T-helper 17 cell (primary cell): Measurements from ENCODE around the gene SCYL2. TPM values are rescaled to one million over a fixed set of nuclear protein-coding genes. Genes with fewer than 3 reads are reported as not detected.
"Not testable (repeated sequence)": the region's sequence is repeated elsewhere in the genome, so short reads cannot be mapped to it uniquely, and the experiment has no call there.

ENCODE experiments used
- ATAC-seq: fragments of 150-1000 bp; cut with Tn5 transposase; 2 replicates; pipeline ENCODE4 v1.10.0; 2021; ENCODE audit warnings: mild to moderate bottlenecking, moderate library complexity
- DNase-seq, 3 donors: peaks; one replicate each; pipeline versions ENCODE4 v3.0.0 to v3.0.0-alpha.2; 2020 to 2021
- H3K9me3 ChIP-seq: one replicate; pipeline ENCODE4 v1.7.0; 2013; ENCODE audit warnings: low read length, mild to moderate bottlenecking; ENCODE audit not compliant: control insufficient read depth, poor library complexity, severe bottlenecking
- H3K27ac Mint-ChIP-seq: one replicate; pipeline ENCODE4 v1.8.0; 2022; ENCODE audit warnings: mild to moderate bottlenecking, moderate library complexity, mixed read lengths
- H3K27me3 Mint-ChIP-seq: one replicate; pipeline ENCODE4 v1.8.0; 2022; ENCODE audit warnings: mixed read lengths
- H3K36me3 Mint-ChIP-seq: one replicate; pipeline ENCODE4 v1.8.0; 2022; ENCODE audit warnings: low read depth, mixed read lengths
- H3K4me1 Mint-ChIP-seq: one replicate; pipeline ENCODE4 v1.8.0; 2022; ENCODE audit warnings: mild to moderate bottlenecking, mixed read lengths
- H3K4me3 Mint-ChIP-seq: one replicate; pipeline ENCODE4 v1.8.0; 2022; ENCODE audit warnings: mild to moderate bottlenecking, moderate library complexity, mixed read lengths
- total RNA-seq, 4 donors: library from RNA in 2 of 4; stranded (reverse) in 2 of 4; gene quantifications; one replicate each; pipeline ENCODE4 v1.2.3 and lab custom pipeline; 2022 to 2026

The SCYL2 gene, protein sequence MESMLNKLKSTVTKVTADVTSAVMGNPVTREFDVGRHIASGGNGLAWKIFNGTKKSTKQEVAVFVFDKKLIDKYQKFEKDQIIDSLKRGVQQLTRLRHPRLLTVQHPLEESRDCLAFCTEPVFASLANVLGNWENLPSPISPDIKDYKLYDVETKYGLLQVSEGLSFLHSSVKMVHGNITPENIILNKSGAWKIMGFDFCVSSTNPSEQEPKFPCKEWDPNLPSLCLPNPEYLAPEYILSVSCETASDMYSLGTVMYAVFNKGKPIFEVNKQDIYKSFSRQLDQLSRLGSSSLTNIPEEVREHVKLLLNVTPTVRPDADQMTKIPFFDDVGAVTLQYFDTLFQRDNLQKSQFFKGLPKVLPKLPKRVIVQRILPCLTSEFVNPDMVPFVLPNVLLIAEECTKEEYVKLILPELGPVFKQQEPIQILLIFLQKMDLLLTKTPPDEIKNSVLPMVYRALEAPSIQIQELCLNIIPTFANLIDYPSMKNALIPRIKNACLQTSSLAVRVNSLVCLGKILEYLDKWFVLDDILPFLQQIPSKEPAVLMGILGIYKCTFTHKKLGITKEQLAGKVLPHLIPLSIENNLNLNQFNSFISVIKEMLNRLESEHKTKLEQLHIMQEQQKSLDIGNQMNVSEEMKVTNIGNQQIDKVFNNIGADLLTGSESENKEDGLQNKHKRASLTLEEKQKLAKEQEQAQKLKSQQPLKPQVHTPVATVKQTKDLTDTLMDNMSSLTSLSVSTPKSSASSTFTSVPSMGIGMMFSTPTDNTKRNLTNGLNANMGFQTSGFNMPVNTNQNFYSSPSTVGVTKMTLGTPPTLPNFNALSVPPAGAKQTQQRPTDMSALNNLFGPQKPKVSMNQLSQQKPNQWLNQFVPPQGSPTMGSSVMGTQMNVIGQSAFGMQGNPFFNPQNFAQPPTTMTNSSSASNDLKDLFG
- total RNA-seq: 10 to 100 TPM; 30.2 to 40.9 TPM
- 69.4 to 72.7 reads per million in 2 donors for total RNA-seq (lab: John Stamatoyannopoulos, UW)

DNA sequence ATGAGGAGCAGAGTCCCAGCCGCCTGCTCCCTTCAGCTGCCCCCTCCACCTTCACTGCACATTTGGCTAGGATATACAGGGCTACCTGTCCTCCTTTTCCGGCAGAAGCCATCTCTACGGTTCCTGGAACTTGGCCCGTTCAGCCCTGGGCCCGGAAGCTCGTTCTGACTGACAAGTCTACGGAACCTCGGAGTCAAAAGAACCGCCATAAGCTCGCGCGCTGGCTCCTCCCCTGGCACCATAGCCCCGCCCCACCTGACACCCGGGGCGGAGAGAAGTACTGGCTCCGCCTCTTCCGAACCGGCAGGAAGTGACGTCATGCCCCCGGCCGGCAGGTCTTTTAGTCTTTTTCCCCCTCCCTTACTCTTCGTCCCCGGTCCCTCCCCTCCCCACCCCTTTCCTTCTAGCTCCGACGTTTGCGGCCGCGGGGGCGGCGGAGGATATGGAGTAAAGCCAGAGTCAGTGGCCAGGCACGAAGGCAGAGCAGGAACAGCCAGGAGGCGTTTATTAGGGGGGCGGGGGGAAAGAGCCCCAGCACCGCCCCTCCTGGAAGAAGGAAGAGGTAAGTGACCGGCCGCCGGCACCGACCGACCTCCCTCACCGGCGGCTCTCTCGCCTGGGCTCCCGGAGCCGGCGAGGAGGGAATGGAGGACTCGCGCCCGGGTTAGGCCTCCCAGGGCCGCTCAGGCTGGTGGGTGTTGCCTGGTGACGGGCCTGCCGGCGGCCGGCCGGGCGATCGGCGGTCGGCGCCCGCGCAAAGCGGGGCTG is at the start of gene SCYL2, which contains the start of gene DEPDC4:
TSS of gene SCYL2 (plus strand) at position 343 of the 768 bp plus-strand sequence. CDS start 15,794 bp downstream, outside the sequence.
TSS of gene DEPDC4 (minus strand) at position 245 of the 768 bp plus-strand sequence. CDS start at position 242, 3 bp downstream.
- H3K9me3 ChIP-seq: no peaks in the 10 kb centered on the region
- Mint-ChIP-seq H3K27me3 (no peaks in the 10 kb centered on the region), H3K36me3 (peaks cover 3% of the 10 kb centered on the region), H3K27ac (peak within 1 kb of the TSS; percentile 96), H3K4me1 (peaks cover 28% of the 10 kb centered on the region), H3K4me3 (peak within 1 kb of the TSS; percentile 99)
- ATAC-seq (peak; percentile 94), DNase-seq (peak; percentile 89 to 90 (median 89))

DNA sequence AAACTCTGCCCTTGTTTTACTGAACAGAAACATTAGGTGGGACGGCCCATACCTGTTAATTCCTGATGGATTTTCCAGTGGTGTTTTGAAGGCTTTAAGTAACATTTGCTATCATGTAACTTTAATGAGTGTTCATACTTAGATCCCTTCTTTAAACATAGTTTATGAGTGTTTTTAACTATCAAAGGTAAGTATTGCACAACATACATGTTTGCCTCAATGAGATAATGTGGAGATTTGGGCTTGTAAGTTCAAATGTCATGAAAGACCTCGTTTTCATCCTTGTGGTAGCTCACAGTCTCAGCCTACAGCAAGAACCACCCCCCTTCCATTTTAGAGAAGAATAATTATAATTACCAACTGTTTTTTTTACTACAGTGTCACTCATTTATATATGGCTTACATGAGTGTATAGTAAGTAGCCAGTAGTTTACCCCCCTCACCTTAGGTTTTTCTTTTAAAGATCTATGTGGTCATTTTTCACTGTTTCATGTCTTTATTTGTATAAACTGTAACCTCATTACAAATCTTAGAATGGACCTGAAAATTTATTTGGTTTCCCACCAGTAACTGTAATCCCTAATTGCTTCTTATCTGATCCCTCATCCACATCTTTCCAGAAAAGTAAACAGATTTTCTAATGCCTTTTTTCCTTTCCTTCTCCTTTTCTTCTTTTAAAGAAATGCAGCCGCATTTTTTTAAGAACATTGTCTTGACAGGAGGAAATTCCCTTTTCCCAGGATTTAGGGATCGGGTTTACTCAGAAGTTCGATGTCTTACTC is 47.5 kb upstream of the SCYL2 start:
- Mint-ChIP-seq H3K27ac (no peak overlapping the region), H3K4me3 (no peak overlapping the region), H3K36me3 (peaks cover 9% of the 10 kb centered on the region), H3K4me1 (peaks cover 6% of the 10 kb centered on the region), H3K27me3 (no peaks in the 10 kb centered on the region)
- ATAC-seq (no peak), DNase-seq (no peak)
- H3K9me3 ChIP-seq: no peaks in the 10 kb centered on the region

DNA sequence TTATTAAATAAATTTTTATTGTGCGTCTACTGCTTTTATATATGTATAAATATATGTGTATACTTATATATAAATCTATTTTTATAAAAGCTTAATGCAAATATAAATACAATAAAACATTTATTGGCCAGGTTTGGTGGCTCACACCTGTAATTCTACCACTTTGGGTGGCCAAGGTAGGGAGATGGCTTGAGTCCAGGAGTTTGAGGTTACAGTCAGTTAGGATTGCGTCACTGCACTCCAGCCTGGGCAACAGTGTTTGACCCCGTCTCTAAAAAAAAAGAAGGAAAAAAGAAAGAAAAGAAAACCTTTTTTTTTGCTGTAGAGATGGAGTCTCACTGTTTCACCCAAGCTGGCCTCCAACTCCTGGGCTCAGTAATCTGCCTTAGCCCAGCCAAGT is 45.5 kb upstream of the SCYL2 start:
- no peak for ATAC-seq
- no peak overlapping the region for H3K4me3 Mint-ChIP-seq
- H3K9me3 ChIP-seq: no peaks in the 10 kb centered on the region
- H3K27me3 Mint-ChIP-seq: no peaks in the 10 kb centered on the region
- peaks cover 6% of the 10 kb centered on the region for H3K36me3 Mint-ChIP-seq
- peaks cover 4% of the 10 kb centered on the region for H3K4me1 Mint-ChIP-seq
- DNase-seq: no peak
- H3K27ac Mint-ChIP-seq: no peak overlapping the region

DNA sequence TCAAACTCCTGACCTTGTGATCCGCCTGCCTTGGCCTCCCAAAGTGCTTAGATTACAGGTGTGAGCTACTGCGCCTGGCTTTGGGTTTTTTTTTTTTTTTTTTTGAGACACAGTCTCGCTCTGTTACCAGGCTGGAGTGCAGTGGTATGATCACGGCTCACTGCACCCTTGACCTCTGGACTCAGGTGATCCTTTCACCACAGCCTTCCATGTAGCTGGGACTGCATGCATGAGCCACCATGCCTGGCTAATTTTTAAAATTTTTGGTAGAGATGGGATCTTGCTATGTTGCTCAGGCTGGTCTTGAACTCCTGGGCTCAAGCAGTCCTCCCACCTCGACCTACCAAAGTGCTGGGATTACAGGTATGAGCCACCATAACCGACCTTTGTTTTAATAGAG is 44.8 kb upstream of the SCYL2 start:
- not testable (repeated sequence) for ATAC-seq, H3K36me3 Mint-ChIP-seq, H3K4me1 Mint-ChIP-seq, H3K4me3 Mint-ChIP-seq, H3K27me3 Mint-ChIP-seq, H3K9me3 ChIP-seq, DNase-seq, H3K27ac Mint-ChIP-seq

DNA sequence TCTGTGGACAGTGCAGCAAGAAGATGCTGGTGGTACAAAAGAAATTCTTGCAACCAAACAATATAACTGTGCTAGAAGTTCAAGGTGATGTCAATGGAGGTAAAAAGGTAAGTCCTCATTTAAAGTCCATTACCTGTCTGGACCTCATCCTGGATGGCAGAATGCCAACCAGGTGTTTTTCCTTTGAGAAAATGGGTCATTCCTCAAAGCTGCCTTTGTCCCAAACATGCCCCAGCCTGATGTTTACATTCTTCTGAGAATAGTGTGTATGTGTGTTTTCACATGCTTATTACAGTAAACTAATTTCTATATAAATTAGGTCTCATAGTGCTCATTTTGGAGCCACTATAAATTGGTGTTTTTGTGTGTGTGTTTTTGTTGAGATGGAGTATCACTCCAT is 41.5 kb upstream of the SCYL2 start:
- no peak overlapping the region for H3K4me3 Mint-ChIP-seq
- DNase-seq (no peak), ATAC-seq (no peak)
- no peaks in the 10 kb centered on the region for H3K27me3 Mint-ChIP-seq
- no peak overlapping the region for H3K27ac Mint-ChIP-seq
- H3K9me3 ChIP-seq: no peaks in the 10 kb centered on the region
- H3K36me3 Mint-ChIP-seq: peaks cover 2% of the 10 kb centered on the region
- H3K4me1 Mint-ChIP-seq: no peaks in the 10 kb centered on the region

DNA sequence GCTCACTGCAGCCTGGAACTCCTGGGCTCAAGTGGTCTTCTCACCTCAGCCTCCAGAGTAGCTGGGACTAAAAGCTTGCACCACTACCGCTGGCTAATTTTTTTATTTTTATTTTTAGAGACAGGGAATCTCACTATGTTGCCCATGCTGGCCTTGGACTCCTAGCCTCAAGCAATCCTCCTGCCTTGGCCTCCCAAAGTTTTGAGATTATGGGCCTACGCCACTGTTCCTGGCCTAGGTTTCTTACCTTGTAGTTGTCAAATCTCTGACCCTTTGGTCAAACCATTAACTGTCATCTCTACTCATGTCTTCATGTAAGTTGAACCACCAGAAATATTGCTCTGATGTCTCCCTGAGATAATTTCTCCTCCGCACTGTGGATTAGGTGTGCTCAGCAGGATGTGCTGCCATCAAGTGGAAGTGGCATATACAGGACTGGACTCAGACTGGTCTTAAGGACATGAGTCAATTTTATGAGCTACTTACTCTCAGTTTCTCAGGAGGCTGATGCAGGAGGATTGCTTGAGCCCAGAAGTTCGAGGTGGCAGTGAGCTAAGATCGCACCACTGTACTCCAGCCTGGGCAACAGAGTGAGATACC is 37.8 kb upstream of the SCYL2 start:
- no peaks in the 10 kb centered on the region for H3K36me3 Mint-ChIP-seq
- DNase-seq (no peak), ATAC-seq (no peak)
- H3K4me1 Mint-ChIP-seq: no peaks in the 10 kb centered on the region
- H3K9me3 ChIP-seq: no peaks in the 10 kb centered on the region
- no peaks in the 10 kb centered on the region for H3K27me3 Mint-ChIP-seq
- no peak overlapping the region for H3K27ac Mint-ChIP-seq
- no peak overlapping the region for H3K4me3 Mint-ChIP-seq

DNA sequence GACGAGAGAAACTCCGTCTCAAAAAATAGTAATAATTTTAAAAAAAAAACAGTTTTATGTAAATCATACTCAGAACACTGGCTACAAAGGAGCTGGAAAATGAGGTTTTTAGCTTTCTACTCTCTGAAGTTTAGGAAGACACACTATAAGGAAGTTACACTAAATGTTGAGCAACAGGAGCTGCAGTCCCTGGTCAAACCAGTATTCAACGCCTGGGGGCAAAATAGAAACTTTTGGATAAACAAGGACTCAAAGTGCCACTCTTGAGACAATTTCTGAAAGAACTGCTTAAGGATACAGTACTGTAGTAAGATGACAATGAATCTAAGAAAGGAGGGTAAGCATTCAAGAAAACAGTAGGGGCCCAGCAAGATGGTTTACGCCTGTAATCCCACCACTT is 37.1 kb upstream of the SCYL2 start:
- ATAC-seq (no peak), DNase-seq (no peak)
- Mint-ChIP-seq H3K27ac (no peak overlapping the region), H3K36me3 (no peaks in the 10 kb centered on the region), H3K4me1 (no peaks in the 10 kb centered on the region), H3K4me3 (no peak overlapping the region), H3K27me3 (no peaks in the 10 kb centered on the region)
- no peaks in the 10 kb centered on the region for H3K9me3 ChIP-seq

DNA sequence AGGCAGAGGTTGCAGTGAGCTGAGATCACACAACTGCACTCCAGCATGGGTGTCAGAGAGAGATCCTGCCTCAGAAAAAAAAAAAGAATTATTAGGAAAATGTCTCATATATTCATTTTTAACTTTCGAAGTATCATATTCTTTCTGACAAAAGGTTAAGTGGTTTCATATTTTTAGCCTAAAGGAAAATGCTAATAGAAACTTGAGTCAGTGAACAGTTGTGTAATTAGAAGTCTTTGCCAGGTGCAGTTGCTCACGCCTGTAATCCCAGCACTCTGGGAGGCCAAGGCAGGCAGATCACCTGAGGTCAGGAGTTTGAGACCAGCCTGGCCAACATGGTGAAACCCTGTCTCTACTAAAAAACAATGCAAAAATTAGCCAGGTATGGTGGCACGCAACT is 35.1 kb upstream of the SCYL2 start:
- ATAC-seq, H3K4me3 Mint-ChIP-seq, H3K36me3 Mint-ChIP-seq, H3K27ac Mint-ChIP-seq, H3K9me3 ChIP-seq, DNase-seq, H3K27me3 Mint-ChIP-seq, H3K4me1 Mint-ChIP-seq: not testable (repeated sequence)

DNA sequence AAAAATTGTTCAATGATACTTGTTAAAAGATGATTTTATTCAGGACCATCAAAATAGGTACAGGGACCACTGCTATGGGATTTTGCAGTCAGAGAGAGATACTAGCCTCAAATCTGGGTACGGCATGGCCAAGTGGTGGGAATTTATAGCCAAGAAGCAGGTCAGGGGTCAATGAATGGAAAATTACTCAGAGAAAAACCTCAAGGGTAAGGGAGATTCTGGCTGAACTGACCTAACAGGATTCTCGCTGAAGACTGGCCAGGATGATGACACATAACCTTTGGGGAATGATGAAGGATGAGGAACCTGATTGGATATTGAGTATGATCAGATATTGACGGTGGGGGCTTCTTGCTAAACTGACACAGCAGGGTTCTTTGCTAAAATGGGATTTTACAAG is 32.8 kb upstream of the SCYL2 start:
- Mint-ChIP-seq H3K27me3 (no peaks in the 10 kb centered on the region), H3K27ac (no peak overlapping the region), H3K4me1 (no peaks in the 10 kb centered on the region), H3K36me3 (no peaks in the 10 kb centered on the region), H3K4me3 (no peak overlapping the region)
- no peak for DNase-seq
- ATAC-seq: no peak
- no peaks in the 10 kb centered on the region for H3K9me3 ChIP-seq

DNA sequence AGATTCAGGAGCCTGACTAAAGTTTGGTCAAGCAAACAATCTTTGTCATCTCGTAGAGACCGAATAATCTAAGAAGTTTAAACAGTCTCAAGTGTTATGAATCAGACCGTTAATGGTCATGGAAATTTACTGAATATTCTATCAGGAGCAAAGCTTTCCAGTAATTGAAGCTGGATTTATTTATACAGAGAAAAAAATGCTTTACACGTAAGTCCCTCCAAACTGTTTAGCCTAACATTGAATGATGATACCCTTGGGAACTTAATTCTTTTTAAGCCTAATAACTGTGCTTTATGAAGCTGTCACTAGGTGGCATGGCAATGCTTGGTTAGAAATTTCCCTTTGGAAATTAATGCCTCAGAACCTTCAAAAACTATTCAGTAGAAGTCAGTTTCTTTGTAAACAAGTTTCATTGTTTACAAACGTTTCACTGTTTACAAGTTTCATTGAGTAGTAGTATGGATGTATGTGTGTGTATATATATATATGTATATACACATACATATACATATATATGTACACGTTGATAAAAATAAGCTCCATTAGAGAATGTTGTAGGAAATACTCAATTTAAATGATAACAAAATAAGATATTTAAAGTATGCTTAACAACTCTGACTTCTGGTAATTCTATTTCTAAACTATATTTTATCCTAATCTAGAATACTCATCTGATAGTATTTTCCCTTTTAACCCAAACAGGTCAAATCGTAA is 32.2 kb upstream of the SCYL2 start:
- H3K9me3 ChIP-seq: no peaks in the 10 kb centered on the region
- Mint-ChIP-seq H3K27me3 (no peaks in the 10 kb centered on the region), H3K4me3 (no peak overlapping the region), H3K36me3 (no peaks in the 10 kb centered on the region), H3K4me1 (no peaks in the 10 kb centered on the region), H3K27ac (no peak overlapping the region)
- no peak for DNase-seq
- no peak for ATAC-seq

DNA sequence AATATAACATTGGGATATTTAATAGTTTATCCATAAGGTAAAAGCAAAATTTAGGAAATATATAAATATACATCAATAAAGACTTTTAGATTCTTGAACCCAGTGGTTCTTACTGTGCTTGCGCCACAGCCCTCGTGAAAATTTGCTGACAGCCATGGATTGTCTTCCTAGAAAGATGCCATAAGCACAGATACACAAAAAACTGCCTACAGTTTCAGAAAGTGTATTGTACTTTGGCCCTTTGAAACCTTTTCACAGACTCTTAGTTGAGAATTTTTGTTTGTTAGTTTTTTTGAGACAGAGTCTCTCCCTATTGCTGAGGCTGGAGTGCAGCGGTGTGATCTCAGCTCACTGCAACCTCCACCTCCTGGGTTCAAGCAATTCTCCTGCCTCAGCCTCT is 28.2 kb upstream of the SCYL2 start:
- DNase-seq (no peak), ATAC-seq (no peak)
- H3K27me3 Mint-ChIP-seq: no peaks in the 10 kb centered on the region
- H3K4me1 Mint-ChIP-seq: no peaks in the 10 kb centered on the region
- no peaks in the 10 kb centered on the region for H3K36me3 Mint-ChIP-seq
- H3K27ac Mint-ChIP-seq: no peak overlapping the region
- H3K9me3 ChIP-seq: no peaks in the 10 kb centered on the region
- H3K4me3 Mint-ChIP-seq: no peak overlapping the region
